ENCODE data around the gene TP53TG5. TPM values are rescaled to one million over a fixed set of nuclear protein-coding genes. Genes with fewer than 3 reads are reported as not detected.

The TP53TG5 gene
- total RNA-seq, 1 donor = 0.09 TPM

DNA sequence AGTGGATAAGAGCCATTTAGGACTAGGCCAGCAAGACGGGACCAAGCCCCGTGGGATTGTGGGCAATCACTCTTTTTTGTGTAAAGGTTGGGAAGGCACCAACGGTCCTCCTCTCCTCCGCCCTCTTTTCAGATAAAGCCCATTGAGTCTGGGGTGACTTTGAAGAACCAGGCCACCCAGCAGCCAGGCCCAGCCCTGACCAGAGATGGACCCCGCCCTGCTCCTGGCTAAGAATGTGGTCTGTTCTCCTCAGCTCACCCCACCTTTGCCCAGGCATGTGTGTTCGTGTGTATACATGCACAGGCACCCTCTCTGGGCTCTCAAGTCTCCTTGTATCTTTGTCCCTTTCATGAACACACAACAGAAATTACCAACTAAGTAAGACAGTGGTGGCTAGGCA lies 39.0 kb downstream of the TP53TG5 start:
- no peak for DNase-seq (ENCODE audit: low read depth)
- TF ChIP-seq, protein P1, sequence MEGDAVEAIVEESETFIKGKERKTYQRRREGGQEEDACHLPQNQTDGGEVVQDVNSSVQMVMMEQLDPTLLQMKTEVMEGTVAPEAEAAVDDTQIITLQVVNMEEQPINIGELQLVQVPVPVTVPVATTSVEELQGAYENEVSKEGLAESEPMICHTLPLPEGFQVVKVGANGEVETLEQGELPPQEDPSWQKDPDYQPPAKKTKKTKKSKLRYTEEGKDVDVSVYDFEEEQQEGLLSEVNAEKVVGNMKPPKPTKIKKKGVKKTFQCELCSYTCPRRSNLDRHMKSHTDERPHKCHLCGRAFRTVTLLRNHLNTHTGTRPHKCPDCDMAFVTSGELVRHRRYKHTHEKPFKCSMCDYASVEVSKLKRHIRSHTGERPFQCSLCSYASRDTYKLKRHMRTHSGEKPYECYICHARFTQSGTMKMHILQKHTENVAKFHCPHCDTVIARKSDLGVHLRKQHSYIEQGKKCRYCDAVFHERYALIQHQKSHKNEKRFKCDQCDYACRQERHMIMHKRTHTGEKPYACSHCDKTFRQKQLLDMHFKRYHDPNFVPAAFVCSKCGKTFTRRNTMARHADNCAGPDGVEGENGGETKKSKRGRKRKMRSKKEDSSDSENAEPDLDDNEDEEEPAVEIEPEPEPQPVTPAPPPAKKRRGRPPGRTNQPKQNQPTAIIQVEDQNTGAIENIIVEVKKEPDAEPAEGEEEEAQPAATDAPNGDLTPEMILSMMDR (IDR thresholded peaks at IDR 0.05; ENCODE audit: insufficient read depth, low read length) = no peak
- H3K4me3 ChIP-seq (ENCODE audit: low read depth, low read length) = no peak overlapping the region

DNA sequence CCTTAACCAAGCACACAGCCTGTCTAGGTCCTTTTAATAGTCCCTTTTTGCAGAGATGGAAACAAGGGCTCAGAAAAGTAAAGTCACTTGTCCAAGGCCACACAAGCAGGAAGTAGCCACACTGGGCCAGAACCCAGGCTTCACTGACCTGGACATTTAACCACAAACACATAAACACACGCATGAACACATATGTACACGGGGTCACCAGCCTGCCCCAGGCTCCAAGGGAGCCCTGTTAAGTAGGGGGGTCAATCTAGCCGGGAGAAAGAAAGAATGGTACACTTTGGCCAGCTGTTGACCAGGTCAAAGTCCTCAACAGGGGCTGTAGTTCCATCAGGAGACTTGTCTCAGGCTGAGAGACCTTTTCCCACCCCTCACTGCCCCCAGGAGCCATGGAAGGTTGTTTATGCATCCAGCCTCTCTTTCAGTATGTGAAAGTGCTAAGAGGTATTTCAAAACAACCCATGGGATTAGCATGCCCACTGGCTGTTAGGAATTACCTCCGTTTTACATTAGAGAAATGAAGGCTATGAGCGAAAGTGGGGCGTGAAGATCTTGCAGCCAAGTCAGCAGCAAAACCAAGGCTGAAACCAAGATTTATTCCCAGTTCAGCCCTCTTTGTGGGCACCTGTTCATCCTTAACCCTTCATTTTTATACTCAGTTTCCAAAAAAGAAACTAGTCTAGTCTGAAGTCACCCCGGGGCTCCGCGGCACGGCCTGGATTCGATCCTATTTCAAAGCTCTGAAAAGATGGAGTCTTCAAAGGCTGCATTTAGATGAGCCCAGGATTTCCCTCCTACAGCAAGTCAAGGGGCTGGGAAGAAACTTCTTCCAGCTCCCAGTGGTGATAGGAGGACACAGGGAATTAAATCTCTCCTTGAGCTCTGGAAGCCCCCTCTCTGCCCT lies 39.7 kb downstream of the TP53TG5 start:
- TF ChIP-seq, protein P1 (IDR thresholded peaks at IDR 0.05; ENCODE audit: insufficient read depth, low read length) = no peak

DNA sequence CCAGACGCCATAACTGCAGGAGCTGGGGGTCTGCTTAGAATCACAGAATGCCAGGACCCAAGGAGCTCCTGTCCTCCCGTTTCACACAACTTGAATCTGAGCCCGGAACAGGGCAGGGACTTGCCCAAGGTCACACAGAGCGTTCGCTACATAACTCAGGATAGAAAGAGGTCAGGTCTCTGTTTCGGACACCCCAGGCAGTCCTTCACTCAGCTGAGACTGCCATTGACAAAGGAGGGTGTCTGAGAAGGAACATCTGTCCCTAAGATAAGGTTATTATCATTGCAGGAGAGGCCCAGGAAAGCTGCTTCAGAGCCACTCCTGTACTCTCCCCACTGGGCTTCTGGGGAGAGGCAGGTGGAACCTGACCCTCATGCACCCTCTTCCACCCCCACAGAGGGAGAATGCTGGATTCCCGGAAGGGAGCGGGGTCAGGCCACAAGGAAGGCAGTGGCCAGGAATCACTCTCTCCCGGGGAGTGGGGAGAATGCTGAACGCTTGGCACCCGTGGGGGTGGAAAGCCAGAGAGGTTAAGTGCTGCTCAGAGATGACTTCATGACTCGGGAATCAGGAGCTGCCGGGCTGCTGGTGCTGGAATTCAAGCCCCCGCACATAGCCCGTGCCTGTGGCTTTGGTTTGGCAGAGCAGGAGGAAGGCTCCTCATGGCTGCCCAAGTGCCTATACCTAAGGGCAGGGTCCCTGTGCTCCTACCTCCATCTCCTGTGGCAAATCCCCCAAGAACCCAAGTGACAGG lies 40.6 kb downstream of the TP53TG5 start:
- DNase-seq (ENCODE audit: low read depth) = peak; percentile 90
- H3K4me3 ChIP-seq (ENCODE audit: low read depth, low read length) = no peak overlapping the region
- TF ChIP-seq, protein P1 (IDR thresholded peaks at IDR 0.05; ENCODE audit: insufficient read depth, low read length) = no peak

More for the DNA sequence above, 39.7 kb downstream of the TP53TG5 start:
- no peak overlapping the region for H3K4me3 ChIP-seq (ENCODE audit: low read depth, low read length)
- DNase-seq (ENCODE audit: low read depth) = no peak

DNA sequence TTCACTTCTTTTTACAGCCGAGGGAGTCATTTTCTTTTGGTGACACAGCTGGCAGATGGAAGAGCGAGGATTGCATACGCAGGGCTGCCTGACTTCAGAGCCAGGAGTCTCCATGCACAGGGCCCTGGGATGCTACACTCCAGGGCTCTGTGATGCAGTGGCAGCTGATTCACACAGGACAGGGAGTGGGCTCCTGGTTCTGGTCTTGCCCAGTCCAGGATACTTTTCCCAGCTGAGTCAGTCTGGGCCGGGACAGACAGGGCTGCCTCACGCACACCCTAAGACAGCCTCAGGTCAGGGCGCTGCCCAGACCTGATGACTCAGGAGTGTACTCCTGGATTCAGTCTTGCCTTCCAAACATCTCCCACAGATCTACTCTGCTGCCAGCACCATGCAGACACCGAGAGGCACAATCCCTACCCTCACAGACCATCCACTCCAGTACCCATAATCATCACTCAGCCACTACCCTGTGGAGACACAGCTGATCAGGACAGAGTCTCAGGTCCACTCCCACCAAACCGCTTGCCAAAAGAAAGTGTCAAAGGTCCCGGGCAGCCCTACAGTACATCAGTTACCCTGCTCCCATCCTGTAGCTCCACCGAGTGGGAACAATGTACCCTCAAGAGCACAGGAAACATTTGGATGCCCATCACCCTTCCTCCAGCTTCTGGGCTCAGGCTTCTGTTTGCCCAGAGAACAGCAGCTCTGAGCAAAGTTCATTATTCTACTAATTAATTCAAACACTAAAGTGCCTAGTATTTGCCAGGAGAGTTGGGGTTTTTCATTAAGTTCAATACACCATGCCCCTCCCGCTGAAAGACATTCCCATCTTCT lies 41.4 kb downstream of the TP53TG5 start:
- DNase-seq (ENCODE audit: low read depth) = peak; percentile 84
- TF ChIP-seq, protein P1 (IDR thresholded peaks at IDR 0.05; ENCODE audit: insufficient read depth, low read length) = no peak
- no peak overlapping the region for H3K4me3 ChIP-seq (ENCODE audit: low read depth, low read length)

DNA sequence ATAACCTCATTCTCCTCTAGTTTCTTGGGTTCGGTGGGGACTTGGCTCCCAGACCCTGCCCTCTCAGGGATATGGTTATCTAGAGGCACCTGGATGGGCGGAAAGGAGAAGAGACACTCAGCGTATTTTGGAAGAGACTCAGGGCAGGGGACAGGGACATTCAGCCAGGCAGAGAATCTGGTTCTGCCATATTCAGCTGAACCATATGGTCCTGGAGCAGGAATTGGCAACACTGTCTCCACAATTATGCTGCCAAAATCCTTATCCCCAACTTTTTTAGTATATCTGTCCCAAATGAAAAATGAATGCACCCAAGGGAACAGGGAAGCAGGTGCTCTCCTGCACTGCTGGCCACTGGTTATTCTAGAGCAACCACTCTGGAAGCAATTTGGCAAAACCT lies 47.6 kb downstream of the TP53TG5 start:
- H3K4me3 ChIP-seq (ENCODE audit: low read depth, low read length) = no peak overlapping the region
- TF ChIP-seq, protein P1 (IDR thresholded peaks at IDR 0.05; ENCODE audit: insufficient read depth, low read length) = no peak
- no peak for DNase-seq (ENCODE audit: low read depth)
